Central memory CD4-positive, alpha-beta T cell (primary cell): ENCODE data around the gene DRC3.
A peak's percentile ranks its signal among the peaks of the same experiment; 100 is the strongest.
"Not testable (repeated sequence)": the region's sequence is repeated elsewhere in the genome, so short reads cannot be mapped to it uniquely, and the experiment has no call there.

Experiments
- DNase-seq: peaks from one replicate; pipeline ENCODE4 v3.0.0; 2022

Gene DRC3

DNA sequence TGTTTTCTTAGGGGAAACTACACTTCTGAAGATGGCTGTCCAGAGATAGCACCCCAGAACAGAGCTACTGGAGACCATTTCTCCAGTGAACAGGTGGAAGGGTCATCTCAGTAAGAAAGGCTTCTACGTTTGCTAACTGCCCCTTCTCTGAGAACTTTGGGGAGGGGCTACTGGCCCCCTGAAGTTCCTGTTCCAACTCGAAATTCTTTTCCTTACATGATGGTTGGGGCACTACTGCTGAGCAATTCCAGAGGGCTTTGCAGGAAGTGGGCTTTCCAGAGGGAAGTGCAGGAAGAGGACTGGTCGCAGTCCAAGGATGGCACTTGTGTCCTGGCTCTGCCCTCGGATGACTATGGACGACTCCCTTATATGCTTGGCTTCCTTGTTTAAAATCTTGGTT, 31.6 kb upstream of the DRC3 start:
- no peak for DNase-seq

DNA sequence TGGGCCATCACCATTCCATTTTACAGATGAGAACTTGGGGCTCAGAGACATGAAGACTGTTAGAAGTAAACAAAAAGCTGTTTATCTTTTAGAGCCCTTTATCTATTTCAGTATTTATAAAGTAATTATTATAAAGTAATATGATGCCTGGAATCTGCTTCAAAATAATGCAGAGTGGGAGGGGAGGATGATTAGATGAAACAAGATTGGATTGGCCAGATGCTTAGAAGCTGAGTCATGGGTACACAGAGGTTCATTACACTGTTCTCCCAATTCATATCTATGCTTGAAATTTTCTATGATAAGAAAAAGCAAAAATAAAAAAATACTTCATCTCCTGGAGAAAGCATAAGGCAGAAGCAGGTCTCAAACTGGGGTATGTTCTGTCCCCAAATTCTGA, 29.8 kb upstream of the DRC3 start:
- no peak for DNase-seq

DNA sequence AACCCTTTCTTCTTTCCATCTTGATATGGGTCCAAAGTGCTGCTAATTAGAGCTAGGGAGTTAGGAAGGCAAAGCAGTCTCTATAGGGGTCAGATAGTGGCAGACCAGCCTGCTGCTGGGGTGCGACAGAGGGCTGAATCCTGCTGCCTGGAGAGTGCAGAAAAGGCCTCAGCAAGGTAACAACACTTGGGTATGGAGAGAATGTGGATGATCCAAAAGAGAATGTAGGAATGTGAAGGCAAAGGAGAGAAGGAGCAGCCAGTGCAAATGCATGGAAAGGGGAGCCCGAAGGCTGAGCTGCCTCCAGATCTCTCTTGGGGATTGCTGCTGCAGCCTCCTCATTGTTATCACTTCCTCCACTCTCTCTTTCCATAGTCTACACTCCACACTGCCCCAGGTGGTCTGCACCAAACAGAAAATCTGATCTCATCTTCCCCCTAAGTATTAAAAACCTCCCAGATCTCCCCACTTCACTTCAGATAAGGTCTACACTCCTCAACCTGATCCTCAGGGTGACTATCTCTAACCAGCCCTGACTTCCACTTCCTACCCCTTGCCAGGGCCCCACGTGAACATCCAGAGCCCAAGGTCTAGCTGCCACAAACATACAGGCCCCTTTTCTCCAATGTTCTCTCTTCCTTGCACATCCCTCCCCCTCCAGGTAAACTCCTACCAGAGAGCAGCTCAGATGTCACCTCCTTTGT, 29.2 kb upstream of the DRC3 start:
- DNase-seq, result no peak

GRCh38 chr17:17944242-17944641, 28.4 kb upstream of the DRC3 start:
- no peak for DNase-seq

DNA sequence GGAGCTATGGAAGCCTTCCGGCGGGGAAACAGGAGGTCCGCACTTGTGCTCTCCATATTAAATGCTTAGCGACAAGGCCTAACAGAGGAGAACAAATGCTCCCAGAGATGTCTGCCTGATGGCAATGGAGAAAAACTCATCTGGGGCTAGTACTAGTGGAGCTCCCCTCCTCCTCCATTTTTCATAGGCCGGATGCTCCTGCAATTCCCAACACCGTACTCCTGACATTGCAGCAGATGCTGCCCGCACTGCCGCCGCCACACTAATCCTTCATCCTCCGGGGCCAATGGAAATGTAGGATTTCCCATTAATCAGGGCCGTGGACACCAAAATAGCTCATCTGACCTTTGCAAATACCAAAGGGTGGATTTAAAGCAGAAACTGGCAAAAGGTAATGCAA, 27.9 kb upstream of the DRC3 start:
- no peak for DNase-seq

GRCh38 chr17:17946093-17946492, 26.6 kb upstream of the DRC3 start:
- DNase-seq, result no peak

DNA sequence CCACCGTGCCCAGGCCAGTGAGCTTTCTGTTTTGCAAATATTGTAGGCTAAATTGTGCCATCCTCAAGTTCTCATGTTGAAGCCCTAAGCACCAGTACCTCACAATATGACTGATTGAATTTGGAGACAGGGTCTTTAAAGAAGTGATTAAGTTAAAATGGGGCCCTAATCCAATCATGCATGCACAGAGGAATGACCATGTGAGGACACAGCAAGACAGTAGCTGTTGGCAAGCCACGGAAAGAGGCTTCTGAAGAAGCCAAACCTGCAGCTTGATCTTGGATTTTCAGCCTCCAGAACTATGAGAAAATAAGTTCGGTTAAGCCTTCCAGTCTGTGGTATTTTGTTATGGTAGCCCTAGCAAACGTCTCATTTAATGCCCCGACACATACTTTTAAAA, 25.4 kb upstream of the DRC3 start:
- no peak for DNase-seq

DNA sequence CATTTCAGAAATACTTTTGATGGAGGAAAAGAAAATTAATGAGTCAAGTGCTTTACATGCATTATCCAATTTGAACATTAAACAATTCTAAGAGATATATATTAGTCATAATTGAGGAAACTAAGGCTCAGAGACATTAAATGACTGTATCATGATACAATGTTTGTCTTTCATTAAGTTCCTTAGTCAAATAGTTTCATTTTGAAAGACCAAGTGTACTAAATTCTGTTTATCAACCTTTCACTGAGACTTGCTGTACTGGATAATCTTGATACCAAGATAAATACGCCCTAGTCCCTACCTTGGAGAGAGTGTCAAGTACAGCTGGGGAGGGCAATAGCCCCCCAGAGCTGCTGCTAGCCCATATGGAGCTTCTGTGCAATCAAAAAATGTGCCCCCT, 24.7 kb upstream of the DRC3 start:
- DNase-seq, result no peak

GRCh38 chr17:17950347-17950746, 22.3 kb upstream of the DRC3 start:
- no peak for DNase-seq

- DNase-seq, result no peak
Observed at GRCh38 chr17:17950806-17951205, 21.9 kb upstream of the DRC3 start.

GRCh38 chr17:17951524-17951923, 21.1 kb upstream of the DRC3 start:
- no peak for DNase-seq

GRCh38 chr17:17952691-17953090, 20.0 kb upstream of the DRC3 start:
- no peak for DNase-seq

DNA sequence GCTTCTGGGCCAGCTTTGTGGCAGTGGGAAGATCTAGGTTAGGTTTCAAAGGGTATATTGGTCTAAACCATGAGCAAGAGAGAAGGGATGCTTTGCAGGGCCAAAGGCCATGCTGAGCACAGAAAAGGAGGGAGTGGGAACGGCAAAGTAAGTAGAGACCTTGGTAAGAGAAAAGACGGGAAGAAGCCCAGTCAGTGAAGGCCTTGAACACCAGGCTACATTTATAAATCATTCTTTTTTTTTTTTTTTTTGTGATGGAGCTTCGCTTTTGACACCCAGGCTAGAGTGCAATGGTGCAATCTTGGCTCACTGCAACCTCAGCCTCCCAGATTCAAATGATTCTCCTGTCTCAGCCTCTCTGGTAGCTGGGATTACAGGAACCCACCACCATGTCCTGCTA, 18.6 kb upstream of the DRC3 start:
- DNase-seq, result no peak

GRCh38 chr17:17955790-17956341, 16.8 kb upstream of the DRC3 start:
- not testable (repeated sequence) for DNase-seq

GRCh38 chr17:17957584-17957916, 15.1 kb upstream of the DRC3 start:
- DNase-seq, result no peak

- no peak for DNase-seq
Observed at GRCh38 chr17:17958982-17959381, 13.7 kb upstream of the DRC3 start.

- peak; percentile 21 for DNase-seq
Observed at GRCh38 chr17:17959520-17960361, 12.9 kb upstream of the DRC3 start.

GRCh38 chr17:17960500-17961030, 12.1 kb upstream of the DRC3 start:
- no peak for DNase-seq

- no peak for DNase-seq
Observed at GRCh38 chr17:17963066-17963465, 9.6 kb upstream of the DRC3 start.

GRCh38 chr17:17963694-17964436, 8.8 kb upstream of the DRC3 start:
- no peak for DNase-seq

- no peak for DNase-seq
Observed at GRCh38 chr17:17964710-17965109, 8.0 kb upstream of the DRC3 start.

GRCh38 chr17:17965152-17965721, 7.4 kb upstream of the DRC3 start:
- no peak for DNase-seq

DNA sequence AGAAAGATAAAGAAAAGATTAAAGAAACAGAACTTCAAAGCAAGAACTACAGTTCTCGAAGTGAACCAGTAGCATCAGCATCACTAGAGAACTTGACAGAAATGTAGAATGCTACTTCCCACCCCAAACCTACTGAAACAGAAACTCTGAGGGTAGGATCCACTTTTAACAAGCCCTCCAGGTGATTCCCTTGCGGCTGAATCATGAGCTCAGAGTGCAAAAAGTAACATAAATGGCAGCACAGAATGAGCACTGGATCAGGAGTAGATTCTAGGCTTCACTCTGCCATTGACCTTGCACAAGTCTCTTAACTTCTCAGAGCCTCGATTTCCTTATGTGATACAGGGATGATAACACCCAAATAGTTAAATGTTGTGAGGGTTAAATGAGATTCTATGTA, 6.3 kb upstream of the DRC3 start:
- DNase-seq, result no peak
